GM18867 (cell line): ENCODE data around the gene PTPRN2.

Source experiments
- ATAC-seq: cut with Tn5 transposase; IDR thresholded peaks from one replicate; pipeline ENCODE4 v1.9.1; 2021; ENCODE audit warnings: mild to moderate bottlenecking, moderate library complexity; ENCODE audit not compliant: unreplicated experiment

The PTPRN2 gene

DNA sequence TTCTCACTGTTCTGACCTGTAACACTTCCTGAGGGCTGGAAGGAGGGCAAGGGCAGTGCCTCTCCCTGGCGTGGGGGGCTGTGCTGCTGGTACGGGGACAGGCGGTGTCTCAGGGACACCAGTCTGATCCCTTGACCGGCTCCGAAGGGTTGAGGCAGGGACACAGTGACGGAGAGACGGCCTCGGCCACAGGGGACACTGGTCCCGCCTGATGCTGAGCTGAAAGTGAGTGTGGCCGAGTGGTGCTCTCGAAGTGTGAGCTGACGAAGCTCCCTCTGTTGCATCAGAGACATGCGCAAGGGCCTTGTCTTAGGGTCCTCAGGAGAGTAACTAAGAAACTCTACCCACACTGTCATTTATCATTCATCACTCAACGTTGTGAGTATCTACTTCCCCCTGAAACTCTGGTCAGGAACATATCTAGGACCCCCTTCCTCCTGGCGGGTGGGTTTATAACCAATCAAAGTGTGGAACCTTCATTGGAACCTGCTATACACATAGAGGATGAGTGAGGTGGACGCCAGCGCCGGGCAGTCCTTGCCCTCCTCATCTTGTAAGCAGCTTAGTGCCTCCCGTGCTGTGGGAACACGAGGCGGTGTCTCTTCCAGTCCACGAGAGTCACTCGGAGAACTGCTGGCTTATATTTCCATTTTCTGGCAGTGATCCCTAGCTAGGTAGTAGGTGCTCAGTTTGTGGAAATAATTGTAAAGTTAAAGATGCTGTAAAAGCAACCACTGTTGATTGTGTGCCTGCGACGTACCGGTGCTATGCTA lies 967.7 kb downstream of the PTPRN2 start:
- no peak for ATAC-seq

DNA sequence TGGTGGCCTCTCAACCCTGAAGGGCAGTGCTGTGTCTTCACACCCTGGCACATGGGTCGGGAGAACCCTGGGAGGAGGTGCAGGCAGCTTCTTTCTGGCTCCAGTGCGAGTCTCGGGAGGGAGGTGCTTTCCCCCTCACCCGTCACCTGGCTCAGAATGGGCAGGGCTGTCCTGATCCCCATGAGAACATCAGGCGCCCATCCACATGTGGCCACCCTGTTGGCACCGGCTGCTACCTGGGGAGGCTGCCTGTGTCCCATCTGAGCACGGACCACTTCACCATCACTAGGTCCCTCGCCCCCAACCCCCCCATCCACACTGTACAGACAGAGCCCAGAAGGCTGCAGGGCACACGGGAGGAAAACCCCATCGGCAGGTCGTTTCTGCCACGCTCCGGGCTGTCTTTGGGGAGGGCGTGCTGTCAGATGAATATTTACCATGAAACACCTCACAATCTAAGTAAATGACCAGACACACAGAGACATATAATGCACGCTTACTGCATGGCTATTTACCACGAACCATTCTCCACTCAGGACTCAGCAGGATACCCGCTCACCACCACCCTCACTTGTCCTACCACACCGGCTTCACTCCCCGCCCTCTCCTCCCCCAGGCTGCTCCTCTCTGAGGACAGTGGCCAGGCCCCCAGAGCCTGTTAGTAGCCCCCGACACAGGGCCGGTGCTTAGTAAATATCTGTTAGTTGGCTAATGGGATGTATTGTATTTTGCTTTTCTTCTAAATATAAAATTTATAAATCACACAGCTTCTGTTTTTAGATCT lies 968.6 kb downstream of the PTPRN2 start:
- ATAC-seq: no peak

DNA sequence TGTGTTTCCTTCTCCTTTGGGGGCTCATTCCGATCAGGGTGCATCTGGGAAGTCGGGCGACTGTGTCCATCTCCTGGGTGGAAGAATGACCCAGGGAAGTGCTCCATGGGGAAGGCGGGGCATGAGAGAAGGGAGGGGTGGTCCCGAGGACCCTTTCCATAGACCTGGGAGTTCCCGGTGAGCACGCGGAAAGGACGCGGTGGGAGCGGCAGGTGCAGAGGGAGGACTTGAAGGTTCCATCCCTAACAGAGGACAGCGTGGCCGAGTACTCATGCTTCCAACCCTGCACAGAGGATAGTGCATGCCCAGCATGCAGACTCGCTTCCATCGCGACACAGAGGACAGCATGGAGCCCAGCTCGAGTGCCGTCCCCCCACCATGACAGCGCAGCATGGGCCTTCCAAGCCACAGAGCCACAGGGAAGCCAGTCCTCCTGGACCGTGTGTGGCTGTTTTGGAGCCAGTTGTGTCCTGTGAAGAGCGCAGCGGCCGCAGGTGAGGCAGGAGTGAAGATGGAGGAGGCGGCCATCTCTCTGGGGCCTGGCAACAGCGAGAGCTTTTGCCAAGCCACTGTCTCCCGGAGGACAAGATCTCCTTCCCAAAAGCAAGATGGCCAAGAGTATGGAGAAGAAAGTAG lies 969.4 kb downstream of the PTPRN2 start:
- no peak for ATAC-seq

DNA sequence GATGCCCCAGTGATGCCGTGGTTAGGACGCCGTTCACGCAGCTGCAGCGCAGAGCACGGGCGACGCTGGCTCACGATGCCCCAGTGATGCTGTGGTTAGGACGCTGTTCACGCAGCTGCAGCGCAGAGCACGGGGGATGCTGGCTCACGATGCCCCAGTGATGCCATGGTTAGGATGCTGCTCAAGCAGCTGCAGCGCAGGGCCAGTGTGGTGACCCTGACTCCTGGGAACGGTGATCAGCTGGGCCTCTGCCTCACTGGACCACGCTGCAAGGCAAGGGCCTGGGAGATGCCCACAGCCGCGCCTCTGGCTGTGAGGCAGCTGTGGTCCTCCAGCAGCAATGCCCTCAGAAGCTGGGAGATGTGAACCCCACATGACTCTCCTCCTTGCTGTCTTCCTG lies 970.2 kb downstream of the PTPRN2 start:
- ATAC-seq: no peak

DNA sequence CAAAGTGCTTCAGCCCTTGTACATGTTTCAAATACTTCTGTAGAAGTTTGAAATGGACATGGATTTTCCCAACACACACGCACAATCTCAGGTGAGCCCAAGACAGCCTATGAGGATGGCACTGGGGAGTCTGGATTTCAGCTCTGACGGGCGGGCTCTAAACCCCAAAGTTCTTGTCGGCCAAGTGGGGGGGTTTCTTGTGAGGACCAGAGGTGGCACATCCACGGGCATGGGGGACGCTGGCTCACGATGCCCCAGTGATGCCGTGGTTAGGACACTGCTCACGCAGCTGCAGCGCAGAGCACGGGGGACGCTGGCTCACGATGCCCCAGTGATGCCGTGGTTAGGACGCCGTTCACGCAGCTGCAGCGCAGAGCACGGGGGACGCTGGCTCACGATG lies 970.7 kb downstream of the PTPRN2 start:
- no peak for ATAC-seq

DNA sequence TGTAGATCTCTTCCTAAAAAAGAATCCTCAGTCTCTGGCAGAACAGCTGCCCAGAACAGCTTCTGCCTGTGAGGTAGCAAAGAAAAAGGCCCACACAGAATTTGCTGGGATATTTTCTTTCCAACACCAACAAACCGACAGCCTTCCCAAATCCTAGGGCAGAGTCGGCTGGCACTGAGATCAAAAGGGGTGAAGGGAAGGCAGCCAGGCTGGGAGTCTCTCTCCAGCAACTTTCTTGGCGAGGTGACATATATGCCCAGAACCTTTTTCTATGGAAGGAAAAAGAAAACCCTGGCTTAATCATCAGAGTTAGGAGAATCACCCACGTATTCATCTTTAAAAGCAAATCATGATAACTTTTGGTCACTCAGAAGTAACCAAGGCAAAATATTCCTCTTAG lies 971.2 kb downstream of the PTPRN2 start:
- ATAC-seq: no peak

DNA sequence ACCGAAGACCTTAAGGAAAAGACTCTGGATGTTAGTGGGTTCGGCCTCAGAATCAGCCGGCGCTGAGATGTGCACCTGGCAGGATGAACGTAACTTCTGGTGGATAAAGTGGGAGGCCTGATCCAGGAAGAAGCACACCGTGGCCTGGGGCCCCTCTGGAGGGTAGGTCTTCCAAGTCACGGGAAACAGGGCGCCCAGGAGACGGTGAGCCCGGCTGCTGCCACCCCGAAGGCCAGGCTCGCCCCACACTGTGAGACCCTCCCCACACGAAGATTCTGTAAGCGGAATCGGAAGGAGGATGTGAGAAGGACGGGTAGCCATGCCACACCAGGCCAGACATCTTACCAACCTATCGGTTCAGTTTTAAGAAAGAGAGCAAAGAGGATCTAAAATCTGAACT lies 971.8 kb downstream of the PTPRN2 start:
- no peak for ATAC-seq

DNA sequence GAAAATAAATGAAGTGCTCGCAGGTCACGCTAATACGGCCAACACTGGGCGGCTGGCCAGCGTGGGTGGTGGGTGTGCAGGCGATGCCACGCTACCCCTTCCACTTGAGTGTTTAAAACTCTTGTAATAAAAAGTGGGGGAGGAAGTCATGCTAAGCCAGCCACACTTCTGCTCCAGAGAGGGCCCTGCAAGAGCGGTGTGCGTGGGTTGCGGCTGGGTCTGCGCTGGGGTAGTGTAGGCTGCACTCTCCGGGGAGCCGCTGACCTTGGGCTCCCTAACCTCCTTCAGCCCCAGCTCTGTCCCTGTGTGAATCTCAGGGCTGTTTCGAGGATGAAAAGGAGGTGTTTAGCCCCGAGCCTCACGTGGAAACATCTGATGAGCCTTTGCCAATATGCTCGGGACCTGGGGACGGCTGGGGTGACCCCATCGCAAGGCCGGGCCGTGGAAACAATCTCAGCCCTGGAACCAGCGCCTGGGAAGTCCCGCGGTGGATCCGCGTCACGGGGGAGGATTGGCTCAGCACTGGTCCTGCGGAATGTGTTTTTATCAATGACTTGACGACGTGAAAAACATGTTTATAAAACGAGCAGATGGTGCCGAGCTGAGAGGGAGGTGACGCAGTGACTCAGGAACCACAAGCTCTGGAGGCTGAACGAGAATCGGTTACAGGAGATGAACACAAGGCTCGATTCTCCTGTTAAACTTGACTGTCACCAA lies 972.4 kb downstream of the PTPRN2 start:
- no peak for ATAC-seq

DNA sequence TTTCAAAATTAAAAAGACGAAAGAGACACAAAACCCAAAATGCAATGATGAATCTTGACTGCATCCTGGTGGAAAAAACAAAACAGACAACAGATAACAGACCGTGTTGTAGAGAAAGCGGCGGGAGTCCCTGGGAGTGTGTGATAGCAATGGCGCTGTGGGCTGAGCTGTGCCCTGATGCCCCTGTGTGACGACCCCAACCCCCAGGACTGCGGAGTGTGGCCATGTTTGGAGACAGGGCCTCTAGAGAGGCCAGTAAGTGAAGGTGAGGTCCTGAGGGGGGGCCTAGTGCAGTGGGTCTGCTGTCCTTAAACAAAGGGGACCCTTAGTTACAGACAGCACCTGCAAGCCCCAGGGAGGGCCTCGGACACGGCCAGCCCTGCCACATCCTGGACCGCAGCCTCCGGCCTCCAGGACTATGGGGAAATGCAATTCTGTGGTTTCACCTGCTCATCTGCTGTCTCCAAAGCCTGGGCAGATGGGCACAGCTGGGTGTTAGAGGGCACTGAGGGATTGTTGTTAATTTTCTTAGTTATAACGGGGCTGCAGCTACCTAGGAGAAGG lies 973.1 kb downstream of the PTPRN2 start:
- ATAC-seq: no peak

DNA sequence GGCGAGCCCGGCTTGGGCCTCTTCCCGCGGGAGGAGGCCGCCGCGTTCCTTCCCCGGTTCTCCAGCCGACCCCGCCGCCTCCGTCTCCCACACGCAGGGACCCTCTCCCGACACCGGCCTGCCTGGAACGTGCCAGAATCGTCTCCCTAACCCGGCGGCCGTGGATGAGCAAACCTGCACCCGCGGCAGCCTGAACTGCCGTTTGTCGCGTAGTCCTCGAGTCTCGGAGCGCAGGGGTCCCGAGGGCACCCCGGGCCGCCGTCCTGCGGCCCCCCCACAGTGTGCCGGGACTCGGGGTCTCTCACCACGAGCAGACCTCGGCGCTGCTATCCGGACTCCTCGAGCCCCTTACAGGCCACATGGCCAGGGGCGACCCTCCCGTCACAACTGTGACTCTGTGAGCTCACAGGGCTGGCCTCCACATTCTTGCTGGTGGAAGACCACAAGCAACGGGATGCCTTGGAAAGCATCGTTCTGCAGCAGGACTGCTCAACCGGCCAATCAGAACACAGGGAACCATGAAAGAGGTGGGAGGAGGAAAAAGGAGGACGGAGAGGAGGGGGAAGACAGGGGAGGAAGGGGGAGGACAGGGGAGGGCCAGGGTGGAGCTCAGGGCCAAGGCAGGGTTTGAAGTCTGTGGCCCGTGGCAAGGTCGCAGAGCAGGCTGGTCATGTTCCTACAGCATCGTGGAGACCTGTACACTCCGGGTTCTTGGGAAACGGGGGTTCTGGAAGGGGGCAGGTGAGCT lies 973.9 kb downstream of the PTPRN2 start:
- no peak for ATAC-seq

DNA sequence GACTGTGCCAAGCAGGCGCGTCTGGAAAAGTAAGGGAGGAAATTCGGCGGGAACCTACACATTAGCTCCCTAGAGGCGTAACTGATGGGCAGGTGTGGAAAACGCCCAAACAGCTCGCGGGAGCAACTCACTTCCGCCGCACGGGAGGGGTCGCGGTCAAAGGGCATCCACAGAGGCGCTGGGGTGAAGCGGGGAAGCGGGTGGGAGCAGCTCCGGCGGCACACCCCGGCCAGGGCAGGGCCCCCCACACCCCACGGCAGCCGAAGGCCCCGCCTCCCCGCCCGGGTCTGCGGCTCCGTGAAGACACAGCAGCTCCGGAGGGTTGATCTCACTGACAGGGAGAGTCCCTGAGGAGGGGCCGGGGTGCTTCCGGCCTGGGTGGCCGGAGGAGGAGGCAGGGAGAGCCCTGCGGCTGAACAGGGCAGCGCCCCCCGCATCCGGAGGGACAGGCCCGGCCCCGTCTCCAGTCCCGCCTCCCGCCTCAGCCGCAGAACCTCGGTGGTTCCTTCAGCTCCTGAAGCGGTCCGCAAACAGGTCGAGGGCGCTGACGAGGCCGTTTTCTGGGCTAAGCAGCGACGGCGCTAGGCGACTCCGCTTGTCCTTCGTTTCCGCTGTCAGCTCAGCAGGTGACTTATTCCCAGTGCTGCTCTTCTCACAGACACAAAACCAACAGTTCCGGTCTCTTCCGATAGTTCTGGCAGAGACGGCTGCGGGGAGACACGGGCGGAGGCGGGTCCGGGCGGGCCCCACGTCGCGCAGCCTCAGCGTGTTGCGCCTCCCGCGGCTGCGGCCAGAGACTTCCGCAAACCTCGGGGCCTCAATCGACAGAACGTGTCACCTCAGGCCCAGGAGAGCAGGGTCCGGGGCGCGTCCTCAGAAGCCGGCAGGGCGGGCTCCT lies 974.7 kb downstream of the PTPRN2 start:
- ATAC-seq: no peak

DNA sequence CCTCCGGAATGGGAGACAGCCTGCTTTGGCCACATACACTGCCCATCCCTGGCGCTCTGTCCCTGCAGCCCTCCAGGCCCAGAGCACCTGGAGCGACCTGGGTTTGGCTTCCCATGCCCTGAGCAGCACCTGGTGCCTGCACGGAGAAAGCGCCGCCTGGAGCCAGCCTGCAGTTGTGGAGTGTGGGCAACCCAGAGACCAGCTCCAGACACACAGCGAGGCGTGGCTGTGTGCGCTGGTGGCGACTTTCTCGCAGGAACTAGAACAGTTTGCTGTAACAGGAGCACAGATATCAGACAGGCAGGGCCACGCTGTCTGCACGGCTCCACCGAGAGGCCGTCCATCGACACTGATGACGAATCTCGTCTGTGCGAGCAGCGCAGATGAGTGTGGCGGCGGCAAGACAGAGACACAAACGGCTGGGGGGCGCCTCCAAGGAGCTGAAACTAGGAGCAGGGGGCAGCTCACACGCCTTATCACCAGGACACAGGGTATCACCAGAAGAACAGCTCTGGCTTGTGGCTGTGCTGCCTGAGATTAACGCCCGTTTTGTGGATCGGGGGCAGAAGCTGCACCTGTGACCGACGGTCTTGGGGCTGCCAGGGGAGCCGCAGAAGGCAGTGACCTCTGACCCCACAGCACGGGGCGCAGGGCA lies 975.5 kb downstream of the PTPRN2 start:
- no peak for ATAC-seq

DNA sequence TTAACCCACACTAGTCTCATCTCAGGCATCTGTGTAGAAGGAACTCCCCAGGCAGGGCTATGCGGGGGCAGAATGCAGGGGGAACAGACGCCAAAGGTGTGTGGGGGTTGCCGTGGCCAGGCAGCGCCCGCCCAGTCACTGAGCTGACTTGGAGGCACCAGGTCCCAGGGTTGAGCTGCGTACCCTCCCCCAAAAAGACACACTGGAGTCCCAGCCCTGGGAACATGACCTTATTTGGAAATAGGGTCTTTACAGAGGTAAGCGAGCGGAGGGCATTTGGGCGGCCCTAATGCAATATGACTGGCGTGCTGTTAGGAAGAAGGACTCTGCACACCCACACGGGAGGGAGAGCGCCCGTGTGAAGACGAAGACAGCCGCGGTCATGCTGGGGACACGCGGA lies 976.3 kb downstream of the PTPRN2 start:
- ATAC-seq: no peak

DNA sequence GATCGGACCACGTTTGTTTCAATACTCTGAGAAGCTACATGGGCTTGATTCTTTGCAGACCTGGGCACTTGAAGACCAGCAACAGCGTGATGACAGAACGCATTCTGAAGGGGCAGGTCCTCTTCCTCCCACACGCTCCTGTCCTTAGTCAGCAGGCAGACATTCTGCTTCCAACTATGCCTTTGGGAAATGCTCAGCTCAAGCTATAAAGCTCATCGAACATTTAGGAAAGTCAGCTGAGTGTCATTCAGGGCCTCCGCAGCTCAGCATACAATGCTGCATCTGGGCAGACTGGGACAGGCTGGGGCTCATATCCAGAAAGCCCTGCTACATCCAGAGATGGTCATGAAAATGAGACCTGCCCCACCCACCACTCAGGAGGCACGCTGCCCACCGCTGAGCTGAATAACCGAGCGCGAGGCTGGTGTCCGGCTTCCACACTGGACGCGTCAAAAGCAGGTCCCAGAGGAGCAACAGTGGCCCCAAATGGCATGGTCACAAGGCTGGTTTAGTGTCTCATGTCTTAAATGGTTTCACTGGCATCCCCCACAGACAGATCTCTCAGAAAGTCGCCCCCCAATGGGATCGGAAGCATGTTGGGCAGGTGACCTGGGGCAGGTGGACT lies 976.8 kb downstream of the PTPRN2 start:
- ATAC-seq: no peak

DNA sequence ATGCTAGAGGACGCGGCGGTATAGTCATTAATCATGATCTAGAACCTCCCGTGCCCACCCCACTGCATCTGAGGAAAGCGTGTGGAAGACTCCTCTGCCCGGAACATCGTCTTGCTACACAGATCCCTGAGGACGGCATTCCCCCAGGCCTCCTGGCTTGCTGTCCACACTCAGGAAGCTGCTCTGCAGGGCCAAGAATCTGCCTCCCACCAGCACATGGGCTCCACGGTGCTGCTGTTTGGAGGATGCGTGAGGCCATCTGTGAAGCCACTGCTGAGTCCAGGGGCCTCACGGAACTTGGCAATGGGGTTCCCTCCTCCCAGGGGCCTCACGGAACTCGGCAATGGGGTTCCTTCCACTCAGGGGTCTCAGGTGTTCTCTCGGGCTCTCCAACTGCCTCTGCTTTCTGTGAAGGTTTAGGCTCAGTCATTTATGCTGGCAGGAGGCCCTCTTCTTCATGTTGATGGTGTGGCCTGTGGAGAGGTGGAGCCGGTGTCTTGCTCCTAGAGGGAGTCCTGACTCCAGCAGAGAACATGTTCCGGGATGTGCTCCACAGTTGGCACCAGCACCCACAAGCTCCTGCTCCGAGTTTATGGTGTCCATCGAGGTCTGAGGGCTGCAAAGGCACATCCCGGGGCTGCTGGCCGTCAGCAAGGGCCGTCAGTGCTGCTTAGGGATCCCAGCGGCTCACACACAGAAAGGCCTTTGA lies 977.5 kb downstream of the PTPRN2 start:
- ATAC-seq: no peak

DNA sequence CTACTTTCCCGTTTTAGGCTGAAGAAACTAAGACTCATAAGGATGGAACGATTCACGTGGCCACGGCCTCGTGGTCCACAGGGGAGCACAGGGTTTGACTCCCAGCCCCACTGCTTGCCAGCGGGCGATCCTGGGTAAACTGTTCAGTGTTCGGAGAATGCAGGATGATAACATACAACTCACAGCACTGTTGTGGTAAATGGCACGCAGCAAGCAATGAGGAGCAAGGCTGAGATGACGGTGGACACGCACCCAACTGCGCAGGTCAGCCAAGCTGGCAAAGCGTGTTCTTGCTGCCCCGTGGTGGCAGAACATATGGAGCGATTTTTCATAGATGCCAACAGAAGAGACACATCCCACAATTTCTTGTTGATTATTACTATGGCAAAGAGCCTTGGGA lies 978.1 kb downstream of the PTPRN2 start:
- ATAC-seq: no peak

DNA sequence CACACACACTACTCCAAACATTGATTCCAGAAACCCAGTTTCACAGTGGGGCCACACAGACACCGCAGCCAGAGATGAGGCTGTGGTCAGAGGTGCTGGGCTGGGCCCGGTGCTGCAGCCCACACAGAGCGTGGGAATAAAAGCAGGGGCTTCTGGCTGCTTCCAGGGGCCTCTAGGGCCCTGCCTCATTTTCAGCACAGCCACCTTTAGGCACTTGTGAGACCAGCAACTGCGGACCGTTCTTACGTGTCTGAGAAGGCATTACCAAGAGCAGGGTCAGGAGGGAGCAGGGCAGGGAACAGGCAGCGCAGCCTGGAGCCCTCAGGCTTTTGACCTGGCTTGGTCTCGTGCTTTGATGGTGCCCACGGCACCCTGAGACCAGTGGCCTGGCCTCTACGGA lies 980.4 kb downstream of the PTPRN2 start:
- ATAC-seq: no peak

DNA sequence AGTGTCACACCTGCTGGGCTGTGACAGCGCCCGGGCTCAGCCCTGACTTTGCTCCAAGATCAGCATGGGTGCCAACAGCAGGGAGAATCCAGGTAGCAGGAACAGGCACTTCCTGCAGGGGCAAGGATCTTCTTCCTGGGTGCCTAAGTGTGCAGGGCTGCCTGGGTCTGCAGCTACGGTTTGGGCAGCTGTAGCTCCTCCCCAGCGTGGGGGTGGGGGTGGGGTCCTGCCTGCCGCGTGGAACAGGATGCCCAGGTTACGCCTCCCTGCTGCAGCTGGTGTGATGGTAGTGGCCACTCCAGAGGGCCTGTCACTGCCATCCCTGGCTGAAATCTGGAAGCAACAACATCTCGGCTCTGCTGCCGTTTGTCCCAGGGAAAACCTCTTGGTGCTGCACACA lies 981.5 kb downstream of the PTPRN2 start:
- ATAC-seq: no peak
